ENCODE results near the gene COX6B1.

DNA sequence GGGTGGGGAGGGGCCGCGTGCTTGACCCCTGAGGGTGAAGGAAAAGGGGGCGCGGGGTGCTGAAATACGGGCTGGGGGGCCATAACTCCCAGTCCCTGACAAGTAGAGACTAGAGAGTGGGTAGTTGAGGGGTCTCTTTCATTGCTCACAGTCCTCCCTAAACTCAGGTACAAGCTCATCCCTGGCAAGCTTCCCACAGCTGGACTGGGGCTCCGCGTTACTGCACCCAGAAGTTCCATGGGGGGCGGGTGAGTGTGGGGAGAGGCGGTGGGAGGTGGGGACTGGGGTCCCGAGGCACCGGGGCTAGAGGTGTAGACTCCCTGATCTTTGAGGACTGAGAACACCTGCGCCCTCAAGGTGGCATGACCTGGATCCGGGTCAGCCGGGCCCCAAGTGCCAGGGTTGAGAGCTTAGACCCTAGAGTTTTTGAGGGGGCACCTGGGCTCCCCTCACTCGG is 5.3 kb upstream of the COX6B1 start:
- TF ChIP-seq GATA2 (IDR thresholded peaks at IDR 0.05; ENCODE audit: low read depth, low read length): no peak
- no peak for TF ChIP-seq GATA3 (IDR thresholded peaks at IDR 0.05; ENCODE audit: low read depth, low read length)
